Testis (tissue), 3 donors: Measurements from ENCODE around the gene FILIP1. TPM values are rescaled to one million over a fixed set of nuclear protein-coding genes. Genes with fewer than 3 reads are reported as not detected.
"Not testable (repeated sequence)": the region's sequence is repeated elsewhere in the genome, so short reads cannot be mapped to it uniquely, and the experiment has no call there.

Source experiments
- DNase-seq: peaks from one replicate; pipeline ENCODE4 v3.0.0-alpha.2; 2019
- H3K27ac ChIP-seq, 2 donors: fragments of 200-600 bp; sonication (generic); one replicate each; pipeline ENCODE4 v1.5.1; 2019
- H3K27me3 ChIP-seq: fragments of 200-600 bp; sonication (generic); one replicate; pipeline ENCODE4 v1.5.1; 2019
- H3K36me3 ChIP-seq: fragments of 200-600 bp; sonication (generic); one replicate; pipeline ENCODE4 v1.5.1; 2017; ENCODE audit warnings: low read depth; ENCODE audit errors: missing control alignments
- H3K4me1 ChIP-seq: fragments of 200-600 bp; sonication (generic); one replicate; pipeline ENCODE4 v1.5.1; 2019
- H3K4me3 ChIP-seq, 2 donors: fragments of 200-600 bp; sonication (generic); one replicate each; pipeline ENCODE4 v1.5.1; 2017 to 2019
- H3K9me3 ChIP-seq: fragments of 200-600 bp; sonication (generic); one replicate; pipeline ENCODE4 v1.5.1; 2017
- POLR2A ChIP-seq: fragments of 450-650 bp; IDR thresholded peaks from one replicate; pipeline ENCODE4 v1.6.1; 2017; ENCODE audit warnings: antibody characterized with exemption, mild to moderate bottlenecking, moderate library complexity
- WGBS, 2 donors: methylation state at CpG; one replicate each; pipeline ENCODE4 v1.1.5; 2018; 5-methylcytosine and 5-hydroxymethylcytosine counted together
- intact Hi-C: fragments of 100-400 bp; cut with DNase I; formaldehyde crosslinking; loops from one replicate; pipeline ENCODE4 v1.15.1; 2023; ENCODE audit warnings: low total_unique reads
- polyA plus RNA-seq: library from polyadenylated mRNA; stranded (reverse); fragments of 350-450 nt; fragmentation: Illumina TruSeq; extraction: RNeasy Lipid Tissue Mini Kit (QIAGEN cat#74804); gene quantifications from one replicate; pipeline ENCODE4 v1.2.3, GENCODE V29; 2014; ENCODE audit warnings: low read depth, low replicate concordance; ENCODE audit not compliant: insufficient read depth
- total RNA-seq, 2 donors: library from RNA; depleted of rRNA; stranded (reverse); fragments of >200 nt; gene quantifications; one replicate each; pipeline ENCODE4 v1.2.3, GENCODE V29; 2016
- TF ChIP-seq, protein P1 (sequence below), 3 experiments: fragments of 450-650 bp in 2 of 3; fragments of 200-600 bp in 1 of 3; sonication (generic) in 1 of 3; IDR thresholded peaks; one replicate each; pipeline ENCODE4 v1.5.1; 2016 to 2019; ENCODE audit warnings: antibody characterized with exemption in 3 of 3, mild to moderate bottlenecking in 2 of 3, moderate library complexity in 1 of 3

FILIP1 gene
- total and polyA plus RNA-seq, 3 donors from 2014 or later: 2.0 to 3.1 (median 2.7) TPM

DNA sequence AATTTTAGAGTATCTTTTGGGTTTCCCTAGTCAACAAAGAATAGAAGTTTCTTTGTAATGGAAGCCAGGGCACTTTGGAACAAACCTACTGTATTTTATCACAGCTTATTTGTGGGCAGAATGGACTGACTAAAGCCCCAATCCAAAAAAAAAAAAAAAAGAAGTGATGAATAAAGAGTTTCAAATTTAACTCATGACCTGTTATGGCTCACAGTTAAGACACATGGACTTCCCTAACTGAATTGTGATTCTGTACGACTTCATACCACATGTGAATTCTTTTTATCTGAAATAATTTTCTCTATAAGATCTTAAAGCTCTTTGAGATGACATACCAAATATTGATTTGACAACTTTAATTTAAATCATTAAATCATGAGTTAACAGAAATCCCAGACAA, 77.2 kb downstream of the FILIP1 start:
- H3K4me3 ChIP-seq: no peak overlapping the region
- DNase-seq: no peak
- H3K9me3 ChIP-seq: no peaks in the 10 kb centered on the region
- TF ChIP-seq, protein P1, sequence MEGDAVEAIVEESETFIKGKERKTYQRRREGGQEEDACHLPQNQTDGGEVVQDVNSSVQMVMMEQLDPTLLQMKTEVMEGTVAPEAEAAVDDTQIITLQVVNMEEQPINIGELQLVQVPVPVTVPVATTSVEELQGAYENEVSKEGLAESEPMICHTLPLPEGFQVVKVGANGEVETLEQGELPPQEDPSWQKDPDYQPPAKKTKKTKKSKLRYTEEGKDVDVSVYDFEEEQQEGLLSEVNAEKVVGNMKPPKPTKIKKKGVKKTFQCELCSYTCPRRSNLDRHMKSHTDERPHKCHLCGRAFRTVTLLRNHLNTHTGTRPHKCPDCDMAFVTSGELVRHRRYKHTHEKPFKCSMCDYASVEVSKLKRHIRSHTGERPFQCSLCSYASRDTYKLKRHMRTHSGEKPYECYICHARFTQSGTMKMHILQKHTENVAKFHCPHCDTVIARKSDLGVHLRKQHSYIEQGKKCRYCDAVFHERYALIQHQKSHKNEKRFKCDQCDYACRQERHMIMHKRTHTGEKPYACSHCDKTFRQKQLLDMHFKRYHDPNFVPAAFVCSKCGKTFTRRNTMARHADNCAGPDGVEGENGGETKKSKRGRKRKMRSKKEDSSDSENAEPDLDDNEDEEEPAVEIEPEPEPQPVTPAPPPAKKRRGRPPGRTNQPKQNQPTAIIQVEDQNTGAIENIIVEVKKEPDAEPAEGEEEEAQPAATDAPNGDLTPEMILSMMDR (IDR thresholded peaks at IDR 0.05): no peak
- TF ChIP-seq POLR2A: no peak
- no peaks in the 10 kb centered on the region for H3K36me3 ChIP-seq
- no peaks in the 10 kb centered on the region for H3K27me3 ChIP-seq
- WGBS, 2 donors: 90 to 93% methylated on average over 1 of the region's 1 CpG
- intact Hi-C loops: no loop called here
- H3K27ac ChIP-seq: no peak overlapping the region
- H3K4me1 ChIP-seq: no peaks in the 10 kb centered on the region

DNA sequence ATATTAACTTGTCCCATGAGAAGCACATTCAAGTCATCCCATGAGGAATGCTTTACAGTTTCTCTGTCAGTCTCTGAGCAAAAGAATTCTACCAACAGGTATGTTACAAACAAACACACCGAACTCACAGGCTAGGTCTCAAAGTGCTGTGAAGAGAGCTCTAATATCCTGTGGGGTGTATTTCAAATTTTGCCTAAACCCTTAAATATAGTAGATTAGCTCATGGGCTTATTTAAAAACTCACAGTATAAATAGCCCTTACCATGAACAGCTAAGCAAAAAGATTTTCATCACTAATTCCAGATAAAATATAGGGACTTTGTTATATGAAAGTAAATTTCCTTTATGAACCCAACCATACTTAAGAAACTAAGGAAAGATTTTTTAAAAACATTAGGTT, 77.8 kb downstream of the FILIP1 start:
- H3K4me1 ChIP-seq: no peaks in the 10 kb centered on the region
- intact Hi-C loops: no loop called here
- H3K4me3 ChIP-seq: no peak overlapping the region
- H3K9me3 ChIP-seq: no peaks in the 10 kb centered on the region
- WGBS, 2 donors: 84 to 92% methylated on average over 1 of the region's 1 CpG
- TF ChIP-seq, protein P1 (IDR thresholded peaks at IDR 0.05): no peak
- no peak for TF ChIP-seq POLR2A
- no peaks in the 10 kb centered on the region for H3K27me3 ChIP-seq
- no peaks in the 10 kb centered on the region for H3K36me3 ChIP-seq
- no peak for DNase-seq
- H3K27ac ChIP-seq: no peak overlapping the region

DNA sequence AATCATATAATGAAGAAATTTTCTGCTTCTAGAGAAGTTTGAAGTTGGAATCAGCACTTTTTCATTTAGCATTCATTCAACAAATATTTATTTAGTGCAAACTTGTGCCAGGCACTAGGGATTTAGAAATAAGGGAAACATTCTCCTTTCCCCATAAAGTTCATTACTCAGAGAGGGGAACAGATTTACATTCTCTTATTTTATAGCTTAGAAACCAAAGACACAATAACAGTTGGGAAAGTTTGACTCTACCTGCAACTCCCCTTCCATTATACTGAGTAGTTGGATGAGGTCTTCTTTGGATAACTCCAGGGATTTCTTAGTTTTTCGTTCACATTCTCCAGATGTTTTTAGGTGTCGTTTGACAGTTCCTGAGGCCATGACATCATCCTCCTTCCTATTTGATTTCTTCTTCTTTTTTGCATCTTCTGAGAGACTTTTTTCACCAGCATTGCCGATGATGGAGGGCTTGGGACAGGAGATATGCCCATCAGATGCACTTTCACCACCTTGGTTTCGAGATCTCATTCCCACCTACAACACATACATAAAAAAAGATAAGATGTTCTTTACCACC, 79.1 kb downstream of the FILIP1 start:
- Histone ChIP-seq H3K4me3 (no peak overlapping the region), H3K36me3 (no peaks in the 10 kb centered on the region), H3K4me1 (no peaks in the 10 kb centered on the region), H3K27me3 (no peaks in the 10 kb centered on the region), H3K27ac (no peak overlapping the region), H3K9me3 (no peaks in the 10 kb centered on the region)
- intact Hi-C loops: no loop called here
- DNase-seq: no peak
- TF ChIP-seq, protein P1 (IDR thresholded peaks at IDR 0.05): no peak
- TF ChIP-seq POLR2A: no peak
- WGBS, 2 donors: 89 to 91% methylated on average over 4 of the region's 4 CpGs

DNA sequence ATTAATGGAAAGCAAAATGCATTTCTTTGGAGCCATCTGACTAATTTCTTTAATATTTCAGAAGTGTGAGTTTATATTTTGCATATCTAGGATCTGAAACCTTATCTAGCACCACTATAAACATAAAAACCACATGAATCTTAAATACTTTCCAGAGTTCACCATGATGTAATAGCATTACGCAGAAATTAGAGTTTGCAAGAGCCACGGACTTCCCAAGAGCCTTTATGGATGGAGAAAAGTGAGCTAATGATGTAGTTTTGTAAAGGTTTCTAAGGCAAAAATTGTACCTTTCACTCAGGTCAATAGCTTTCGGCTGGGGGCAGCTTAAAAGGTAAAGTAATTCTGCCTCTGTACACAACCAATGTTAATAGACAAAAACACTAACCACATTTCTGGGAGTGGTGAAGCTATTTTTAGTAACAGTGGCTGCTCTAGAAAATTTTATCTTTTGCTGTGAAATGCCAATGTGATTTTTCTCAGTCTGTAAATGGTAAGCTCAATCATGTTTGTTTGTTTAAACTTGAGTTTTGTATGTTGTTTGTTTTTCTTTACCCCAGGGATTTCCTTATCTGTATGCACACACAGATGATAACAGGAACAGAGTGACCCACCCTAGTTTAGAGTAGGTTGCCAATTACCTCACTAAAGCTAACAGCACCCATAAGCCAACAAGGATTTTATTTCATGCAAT, 80.5 kb downstream of the FILIP1 start:
- Histone ChIP-seq H3K4me3 (no peak overlapping the region), H3K9me3 (no peaks in the 10 kb centered on the region), H3K27me3 (no peaks in the 10 kb centered on the region), H3K4me1 (no peaks in the 10 kb centered on the region), H3K36me3 (no peaks in the 10 kb centered on the region), H3K27ac (no peak overlapping the region)
- TF ChIP-seq, protein P1 (IDR thresholded peaks at IDR 0.05): no peak
- TF ChIP-seq POLR2A: no peak
- intact Hi-C loops: no loop called here
- 74 to 77% methylated on average over 3 of the region's 3 CpGs for WGBS, 2 donors
- DNase-seq: no peak

DNA sequence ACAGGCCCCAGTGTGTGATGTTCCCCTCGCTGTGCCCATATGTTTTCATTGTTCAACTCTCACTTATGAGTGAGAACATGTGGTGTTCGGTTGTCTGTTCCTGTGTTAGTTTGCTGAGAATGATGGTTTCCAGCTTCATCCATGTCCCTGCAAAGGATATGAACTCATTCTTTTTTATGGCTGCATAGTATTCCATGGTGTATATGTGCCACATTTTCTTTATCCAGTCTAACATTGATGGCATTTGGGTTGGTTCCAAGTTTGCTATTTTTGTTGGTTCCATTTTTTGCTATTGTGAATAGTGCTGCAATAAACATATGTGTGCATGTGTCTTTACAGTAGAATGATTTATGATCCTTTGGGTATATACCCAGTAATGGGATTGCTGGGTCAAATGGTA, 83.0 kb downstream of the FILIP1 start:
- DNase-seq, H3K4me1 ChIP-seq, intact Hi-C loops, H3K9me3 ChIP-seq, H3K27me3 ChIP-seq, H3K36me3 ChIP-seq, H3K4me3 ChIP-seq, H3K27ac ChIP-seq: not testable (repeated sequence)
- 97 to 99% methylated on average over 2 of the region's 2 CpGs for WGBS, 2 donors
